Colonic mucosa (tissue), 4 donors: Measurements from ENCODE around the gene PHLDA2. TPM values are rescaled to one million over a fixed set of nuclear protein-coding genes. Genes with fewer than 3 reads are reported as not detected.

Experiments used
- DNase-seq: peaks from one replicate; pipeline ENCODE4 v3.0.0-alpha.2; 2020
- H3K27ac ChIP-seq: fragments of 200-600 bp; one replicate; pipeline ENCODE4 v1.8.0; 2021
- H3K27me3 ChIP-seq: fragments of 200-600 bp; one replicate; pipeline ENCODE4 v1.8.0; 2021
- H3K36me3 ChIP-seq: fragments of 200-600 bp; one replicate; pipeline ENCODE4 v1.8.0; 2021
- H3K4me1 ChIP-seq: fragments of 200-600 bp; one replicate; pipeline ENCODE4 v1.8.0; 2021; ENCODE audit warnings: mild to moderate bottlenecking
- H3K4me3 ChIP-seq: fragments of 200-600 bp; one replicate; pipeline ENCODE4 v1.8.0; 2021
- H3K9ac ChIP-seq, 2 donors: one replicate each; pipeline ENCODE4 v1.7.0; 2013; ENCODE audit warnings: control low read depth in 2 of 2, low read depth in 2 of 2, low read length in 2 of 2
- H3K9me3 ChIP-seq: fragments of 200-600 bp; one replicate; pipeline ENCODE4 v1.8.0; 2021
- CTCF ChIP-seq: fragments of 200-600 bp; IDR thresholded peaks from one replicate; pipeline ENCODE4 v1.8.0; 2022; ENCODE audit warnings: antibody characterized with exemption, mild to moderate bottlenecking
- intact Hi-C: fragments of 100-400 bp; cut with DNase I; formaldehyde crosslinking; loops from one replicate; pipeline ENCODE4 v1.14.1; 2022
- total RNA-seq, 2 donors: library from RNA; stranded (reverse); fragmentation: NEBNext Ultra II Directional in 1 of 2; extraction: Animal tissue kit (Norgen Biotek cat#: 25700) in 1 of 2; gene quantifications; one replicate each; pipeline ENCODE4 v1.2.1, GENCODE V29; 2021
- donor health status: healthy.
- donor health status: DM: no; HTN: no; CAD: no.
- donor health status: DM: no; HTN: no; CAD: no.

Gene PHLDA2
- total RNA-seq, 2 donors from 2014 or later: 31.6 to 41.6 TPM

- no peak for TF ChIP-seq CTCF
- H3K4me3 ChIP-seq: no peak overlapping the region
- no peak overlapping the region for H3K27ac ChIP-seq
- no peaks in the 10 kb centered on the region for H3K36me3 ChIP-seq
- intact Hi-C loops: loop anchor here (5.0 kb wide), 1 partner anchor 42 kb away; no protein-coding TSS in a partner anchor
- H3K9me3 ChIP-seq: no peaks in the 10 kb centered on the region
- no peaks in the 10 kb centered on the region for H3K4me1 ChIP-seq
- no peak for DNase-seq
- no peak overlapping the region for H3K9ac ChIP-seq
- no peaks in the 10 kb centered on the region for H3K27me3 ChIP-seq
Measured at GRCh38 chr11:2934021-2934550, 4.9 kb upstream of the PHLDA2 start.

- Histone ChIP-seq H3K36me3 (no peaks in the 10 kb centered on the region), H3K4me3 (no peak overlapping the region), H3K4me1 (no peaks in the 10 kb centered on the region), H3K9me3 (no peaks in the 10 kb centered on the region), H3K9ac (peak overlapping the region in 1 of 2 donors; percentile 48), H3K27me3 (no peaks in the 10 kb centered on the region), H3K27ac (no peak overlapping the region)
- intact Hi-C loops: loop anchor here (5.0 kb wide), 1 partner anchor 41 kb away; no protein-coding TSS in a partner anchor
- no peak for TF ChIP-seq CTCF
- peak; percentile 78 for DNase-seq
Measured at GRCh38 chr11:2933375-2934020, 4.3 kb upstream of the PHLDA2 start.

- Histone ChIP-seq H3K36me3 (no peaks in the 10 kb centered on the region), H3K9me3 (no peaks in the 10 kb centered on the region), H3K4me3 (no peak overlapping the region), H3K9ac (peak overlapping the region in 1 of 2 donors; percentile 48), H3K27me3 (no peaks in the 10 kb centered on the region), H3K27ac (no peak overlapping the region), H3K4me1 (peaks cover under 1% of the 10 kb centered on the region)
- no peak for TF ChIP-seq CTCF
- intact Hi-C loops: loop anchor here (5.0 kb wide), 1 partner anchor 41 kb away; no protein-coding TSS in a partner anchor
- peak; percentile 21 for DNase-seq
Measured at GRCh38 chr11:2932850-2933251, 3.6 kb upstream of the PHLDA2 start.

GRCh38 chr11:2931771-2932738, 2.8 kb upstream of the PHLDA2 start:
- H3K9me3 ChIP-seq: no peaks in the 10 kb centered on the region
- no peaks in the 10 kb centered on the region for H3K27me3 ChIP-seq
- no peak for TF ChIP-seq CTCF
- intact Hi-C loops: loop anchor here (5.0 kb wide), 1 partner anchor 40 kb away; no protein-coding TSS in a partner anchor
- no peak overlapping the region for H3K4me3 ChIP-seq
- H3K36me3 ChIP-seq: no peaks in the 10 kb centered on the region
- no peak overlapping the region for H3K27ac ChIP-seq
- DNase-seq: peak; percentile 26
- peaks cover 5% of the 10 kb centered on the region for H3K4me1 ChIP-seq
- peak overlapping the region in 1 of 2 donors; percentile 26 for H3K9ac ChIP-seq

- no peak overlapping the region for H3K9ac ChIP-seq
- no peaks in the 10 kb centered on the region for H3K27me3 ChIP-seq
- TF ChIP-seq CTCF: no peak
- H3K36me3 ChIP-seq: no peaks in the 10 kb centered on the region
- peaks cover 5% of the 10 kb centered on the region for H3K4me1 ChIP-seq
- H3K4me3 ChIP-seq: no peak overlapping the region
- intact Hi-C loops: loop anchor here (5.0 kb wide), 1 partner anchor 39 kb away; no protein-coding TSS in a partner anchor
- no peaks in the 10 kb centered on the region for H3K9me3 ChIP-seq
- no peak for DNase-seq
- H3K27ac ChIP-seq: no peak overlapping the region
Measured at GRCh38 chr11:2931420-2931746, 2.2 kb upstream of the PHLDA2 start.
